Right atrium auricular region (tissue), 2 donors: ENCODE results near the gene CCSER2. TPM values are rescaled to one million over a fixed set of nuclear protein-coding genes. Genes with fewer than 3 reads are reported as not detected.

ENCODE experiments used
- DNase-seq: peaks from one replicate; pipeline ENCODE4 v3.0.0-alpha.2; 2019; ENCODE audit warnings: low spot score
- H3K27ac ChIP-seq, 2 donors: fragments of 200-600 bp; sonication (generic); 1 replicate in 1 of 2; 2 replicates in 1 of 2; pipeline ENCODE4 v1.5.1; 2016 to 2019
- H3K27me3 ChIP-seq, 2 donors: fragments of 200-600 bp; sonication (generic); one replicate each; pipeline versions ENCODE4 v1.5.1 to v1.6.0; 2017 to 2019
- H3K36me3 ChIP-seq: fragments of 200-600 bp; sonication (generic); one replicate; pipeline ENCODE4 v1.5.1; 2016
- H3K4me1 ChIP-seq, 2 donors: fragments of 200-600 bp; sonication (generic); one replicate each; pipeline versions ENCODE4 v1.5.1 to v1.6.0; 2017 to 2019
- H3K4me3 ChIP-seq, 2 donors: fragments of 200-600 bp; sonication (generic); 1 replicate in 1 of 2; 2 replicates in 1 of 2; pipeline ENCODE4 v1.5.1; 2017 to 2019; ENCODE audit warnings: mild to moderate bottlenecking in 1 of 2, moderate library complexity in 1 of 2
- H3K9me3 ChIP-seq, 2 donors: fragments of 200-600 bp; sonication (generic); one replicate each; pipeline ENCODE4 v1.5.1; 2019
- total RNA-seq, 2 donors: library from RNA; depleted of rRNA; stranded (reverse); fragments of >200 nt; gene quantifications; one replicate each; pipeline ENCODE4 v1.1.0, GENCODE V29; 2016
- TF ChIP-seq, protein P1 (sequence below), 2 donors: fragments of 200-600 bp; sonication (generic); IDR thresholded peaks; one replicate each; pipeline ENCODE4 v1.5.1; 2019; ENCODE audit warnings: antibody characterized with exemption in 2 of 2

CCSER2 gene
- total RNA-seq, 2 donors from 2014 or later, result 77.1 to 91.6 TPM

DNA sequence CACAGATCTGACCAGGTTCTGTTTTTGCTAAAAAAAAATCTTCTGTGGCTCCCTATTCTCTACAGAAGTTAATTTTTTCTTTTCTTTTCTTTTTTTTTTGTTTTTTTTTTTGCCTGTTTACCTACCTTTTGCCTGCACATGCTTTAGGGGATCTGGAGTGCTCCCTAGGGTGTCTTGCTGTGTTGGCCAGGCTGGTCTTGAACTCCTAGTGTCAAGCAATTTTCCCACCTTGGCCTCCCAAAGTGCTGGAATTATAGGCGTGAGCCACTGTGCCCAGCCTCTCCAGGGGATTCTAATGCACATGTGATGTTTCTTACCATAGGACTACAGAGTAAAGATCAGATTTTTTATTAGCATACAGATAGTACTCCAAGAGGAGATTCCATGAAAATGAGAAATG lies 10.6 kb downstream of the CCSER2 start:
- Histone ChIP-seq H3K9me3 (no peaks in the 10 kb centered on the region), H3K4me3 (no peak overlapping the region), H3K36me3 (no peaks in the 10 kb centered on the region), H3K4me1 (peaks cover 0 to 37% of the 10 kb centered on the region in 2 donors), H3K27me3 (no peaks in the 10 kb centered on the region), H3K27ac (no peak overlapping the region)
- DNase-seq, result no peak
- TF ChIP-seq, protein P1, sequence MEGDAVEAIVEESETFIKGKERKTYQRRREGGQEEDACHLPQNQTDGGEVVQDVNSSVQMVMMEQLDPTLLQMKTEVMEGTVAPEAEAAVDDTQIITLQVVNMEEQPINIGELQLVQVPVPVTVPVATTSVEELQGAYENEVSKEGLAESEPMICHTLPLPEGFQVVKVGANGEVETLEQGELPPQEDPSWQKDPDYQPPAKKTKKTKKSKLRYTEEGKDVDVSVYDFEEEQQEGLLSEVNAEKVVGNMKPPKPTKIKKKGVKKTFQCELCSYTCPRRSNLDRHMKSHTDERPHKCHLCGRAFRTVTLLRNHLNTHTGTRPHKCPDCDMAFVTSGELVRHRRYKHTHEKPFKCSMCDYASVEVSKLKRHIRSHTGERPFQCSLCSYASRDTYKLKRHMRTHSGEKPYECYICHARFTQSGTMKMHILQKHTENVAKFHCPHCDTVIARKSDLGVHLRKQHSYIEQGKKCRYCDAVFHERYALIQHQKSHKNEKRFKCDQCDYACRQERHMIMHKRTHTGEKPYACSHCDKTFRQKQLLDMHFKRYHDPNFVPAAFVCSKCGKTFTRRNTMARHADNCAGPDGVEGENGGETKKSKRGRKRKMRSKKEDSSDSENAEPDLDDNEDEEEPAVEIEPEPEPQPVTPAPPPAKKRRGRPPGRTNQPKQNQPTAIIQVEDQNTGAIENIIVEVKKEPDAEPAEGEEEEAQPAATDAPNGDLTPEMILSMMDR (IDR thresholded peaks at IDR 0.05), result no peak

DNA sequence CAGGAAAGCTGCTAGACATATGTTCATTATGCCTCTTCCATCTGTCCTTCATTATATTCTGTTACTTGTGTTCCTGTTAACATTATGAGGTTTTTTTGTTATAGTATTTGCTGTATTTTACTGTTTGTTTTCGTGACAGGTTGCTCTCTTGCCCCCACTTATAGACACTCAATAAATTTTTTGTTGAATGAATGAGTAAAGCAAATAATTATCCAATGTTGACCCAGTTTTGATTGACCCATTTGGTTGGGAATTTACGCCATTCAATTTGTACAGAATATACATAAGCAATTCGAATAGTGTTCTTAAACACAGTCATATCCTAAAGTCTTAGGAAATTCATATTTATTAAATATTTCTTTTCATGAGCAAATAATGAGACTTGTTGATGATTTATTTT lies 11.8 kb downstream of the CCSER2 start:
- Histone ChIP-seq H3K4me1 (peaks cover 0 to 36% of the 10 kb centered on the region in 2 donors), H3K27me3 (no peaks in the 10 kb centered on the region), H3K27ac (no peak overlapping the region), H3K9me3 (no peaks in the 10 kb centered on the region), H3K4me3 (no peak overlapping the region), H3K36me3 (no peaks in the 10 kb centered on the region)
- TF ChIP-seq, protein P1 (IDR thresholded peaks at IDR 0.05), result no peak
- no peak for DNase-seq

DNA sequence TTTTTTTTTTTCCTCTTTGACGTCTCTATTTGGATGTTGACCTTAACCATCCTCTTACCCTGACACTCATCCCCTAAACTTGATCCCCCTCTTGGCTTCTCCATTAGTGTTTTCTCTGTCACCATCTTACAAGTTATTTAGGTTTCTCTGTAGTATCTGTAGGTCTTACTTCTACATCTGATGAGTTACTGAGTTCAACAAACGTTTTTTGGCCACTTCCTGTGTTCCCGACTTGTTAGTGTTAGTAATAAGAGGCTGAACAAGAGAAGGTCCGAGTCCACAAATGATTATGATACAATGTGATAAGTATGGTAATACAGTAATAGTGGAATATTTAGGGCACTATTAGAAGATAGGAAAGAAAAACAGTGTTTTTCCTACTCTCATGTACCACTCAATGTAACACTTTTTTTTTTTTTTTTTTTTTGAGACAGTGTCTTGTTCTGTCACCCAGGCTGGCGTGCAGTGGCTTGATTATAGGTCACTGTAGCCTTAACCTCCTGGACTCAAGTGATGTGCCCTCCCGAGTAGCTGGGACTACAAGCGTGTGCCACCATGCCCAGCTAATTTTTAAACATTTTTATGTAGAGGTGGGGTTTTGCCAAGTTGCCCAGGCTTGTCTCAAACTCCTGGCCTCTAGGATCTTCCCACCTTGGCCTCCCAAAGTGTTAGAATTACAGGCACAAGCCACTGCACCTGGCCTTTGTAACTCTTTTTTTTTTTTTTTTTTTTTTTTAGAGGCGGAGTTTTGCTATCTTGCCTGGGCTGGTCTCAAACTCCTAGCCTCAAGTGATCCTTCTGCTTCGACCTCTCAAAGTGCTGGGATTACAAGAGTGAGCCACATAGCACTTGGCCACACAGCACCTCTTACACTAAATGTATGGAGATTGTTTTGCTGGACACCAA lies 12.5 kb downstream of the CCSER2 start:
- TF ChIP-seq, protein P1 (IDR thresholded peaks at IDR 0.05), result no peak
- H3K4me1 ChIP-seq, result peaks cover 0 to 30% of the 10 kb centered on the region in 2 donors

DNA sequence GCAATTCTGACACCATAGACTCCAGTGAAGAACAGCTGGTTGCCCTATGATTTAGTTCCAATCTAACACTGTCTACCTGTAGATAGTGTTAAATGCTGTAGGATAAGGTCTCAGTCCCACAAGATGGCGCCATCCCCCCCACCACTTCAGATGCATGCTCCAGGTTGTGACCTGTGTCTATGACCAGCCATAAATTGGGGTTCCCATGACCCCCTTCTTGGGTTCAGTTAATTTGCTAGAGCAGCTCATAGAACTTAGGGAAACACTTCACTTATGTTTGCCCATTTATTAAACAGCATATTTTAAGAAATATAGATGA lies 13.1 kb downstream of the CCSER2 start:
- TF ChIP-seq, protein P1 (IDR thresholded peaks at IDR 0.05), result no peak
- H3K27ac ChIP-seq, result no peak overlapping the region
- no peak overlapping the region for H3K4me3 ChIP-seq
- H3K36me3 ChIP-seq, result no peaks in the 10 kb centered on the region
- no peaks in the 10 kb centered on the region for H3K27me3 ChIP-seq
- DNase-seq, result no peak
- peaks cover 0 to 26% of the 10 kb centered on the region in 2 donors for H3K4me1 ChIP-seq
- no peaks in the 10 kb centered on the region for H3K9me3 ChIP-seq

More for the DNA sequence above, 12.5 kb downstream of the CCSER2 start:
- Histone ChIP-seq H3K27ac (no peak overlapping the region), H3K36me3 (no peaks in the 10 kb centered on the region), H3K4me3 (no peak overlapping the region), H3K9me3 (no peaks in the 10 kb centered on the region), H3K27me3 (no peaks in the 10 kb centered on the region)
- DNase-seq, result no peak

DNA sequence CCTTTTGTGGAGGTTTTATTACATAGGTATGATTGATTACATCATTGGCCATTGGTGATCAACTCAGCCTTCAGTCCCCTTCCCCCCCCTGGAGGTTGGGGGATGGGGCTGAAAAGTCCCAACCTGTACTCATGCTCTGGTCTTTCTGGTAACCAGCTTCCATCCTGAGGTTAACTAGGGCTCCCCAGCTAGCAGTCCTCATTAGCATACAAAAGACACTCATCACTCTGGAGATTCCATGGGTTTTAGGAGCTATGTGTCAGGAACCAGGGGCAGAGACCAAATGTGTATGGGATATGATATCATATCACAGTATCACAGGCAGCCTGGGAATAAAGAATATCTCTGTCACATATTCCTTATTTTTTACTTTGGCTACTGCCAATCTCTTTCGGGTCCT lies 13.6 kb downstream of the CCSER2 start:
- Histone ChIP-seq H3K4me3 (no peak overlapping the region), H3K27me3 (no peaks in the 10 kb centered on the region), H3K4me1 (peaks cover 0 to 22% of the 10 kb centered on the region in 2 donors), H3K9me3 (no peaks in the 10 kb centered on the region), H3K27ac (no peak overlapping the region), H3K36me3 (no peaks in the 10 kb centered on the region)
- TF ChIP-seq, protein P1 (IDR thresholded peaks at IDR 0.05), result no peak
- no peak for DNase-seq
